ENCODE data around the gene OR7A5.

DNA sequence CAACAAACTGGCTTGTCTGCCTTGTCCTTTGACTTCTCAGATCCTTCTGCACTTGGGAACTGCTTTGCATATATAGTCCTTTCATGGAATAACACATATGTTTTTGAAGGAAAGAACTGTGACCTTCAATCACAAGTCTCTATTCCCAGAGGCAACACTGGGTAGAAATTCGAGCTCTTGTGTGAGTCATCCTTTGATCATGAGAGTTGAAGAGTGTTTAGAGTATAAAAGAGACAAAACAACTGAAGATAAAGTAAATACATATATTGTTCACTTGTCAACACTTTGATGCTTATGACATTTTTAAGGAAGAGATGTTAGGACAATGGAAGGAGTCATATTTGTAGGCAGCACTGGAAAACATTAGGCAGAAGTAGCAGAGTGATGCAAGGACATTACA lies 5.2 kb upstream of the OR7A5 start:
- TF ChIP-seq, protein P1, sequence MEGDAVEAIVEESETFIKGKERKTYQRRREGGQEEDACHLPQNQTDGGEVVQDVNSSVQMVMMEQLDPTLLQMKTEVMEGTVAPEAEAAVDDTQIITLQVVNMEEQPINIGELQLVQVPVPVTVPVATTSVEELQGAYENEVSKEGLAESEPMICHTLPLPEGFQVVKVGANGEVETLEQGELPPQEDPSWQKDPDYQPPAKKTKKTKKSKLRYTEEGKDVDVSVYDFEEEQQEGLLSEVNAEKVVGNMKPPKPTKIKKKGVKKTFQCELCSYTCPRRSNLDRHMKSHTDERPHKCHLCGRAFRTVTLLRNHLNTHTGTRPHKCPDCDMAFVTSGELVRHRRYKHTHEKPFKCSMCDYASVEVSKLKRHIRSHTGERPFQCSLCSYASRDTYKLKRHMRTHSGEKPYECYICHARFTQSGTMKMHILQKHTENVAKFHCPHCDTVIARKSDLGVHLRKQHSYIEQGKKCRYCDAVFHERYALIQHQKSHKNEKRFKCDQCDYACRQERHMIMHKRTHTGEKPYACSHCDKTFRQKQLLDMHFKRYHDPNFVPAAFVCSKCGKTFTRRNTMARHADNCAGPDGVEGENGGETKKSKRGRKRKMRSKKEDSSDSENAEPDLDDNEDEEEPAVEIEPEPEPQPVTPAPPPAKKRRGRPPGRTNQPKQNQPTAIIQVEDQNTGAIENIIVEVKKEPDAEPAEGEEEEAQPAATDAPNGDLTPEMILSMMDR (IDR thresholded peaks at IDR 0.05 in 4 of 5, conservative IDR thresholded peaks at IDR 0.05 in 1 of 5), result no peak
- no peak for TF ChIP-seq POLR2A (IDR thresholded peaks at IDR 0.05)

All from gastrocnemius medialis (tissue), 4 donors.